Stimulated activated CD8-positive, alpha-beta memory T cell treated with anti-CD3 and anti-CD28 coated beads, Interleukin-4, amount 100 ng/mL, for 24 hours (primary cell): ENCODE data around the gene DPF3.

Source experiments
- DNase-seq: peaks from one replicate; pipeline ENCODE4 v3.0.0-alpha.2; 2020; ENCODE audit warnings: low read depth

The DPF3 gene

DNA sequence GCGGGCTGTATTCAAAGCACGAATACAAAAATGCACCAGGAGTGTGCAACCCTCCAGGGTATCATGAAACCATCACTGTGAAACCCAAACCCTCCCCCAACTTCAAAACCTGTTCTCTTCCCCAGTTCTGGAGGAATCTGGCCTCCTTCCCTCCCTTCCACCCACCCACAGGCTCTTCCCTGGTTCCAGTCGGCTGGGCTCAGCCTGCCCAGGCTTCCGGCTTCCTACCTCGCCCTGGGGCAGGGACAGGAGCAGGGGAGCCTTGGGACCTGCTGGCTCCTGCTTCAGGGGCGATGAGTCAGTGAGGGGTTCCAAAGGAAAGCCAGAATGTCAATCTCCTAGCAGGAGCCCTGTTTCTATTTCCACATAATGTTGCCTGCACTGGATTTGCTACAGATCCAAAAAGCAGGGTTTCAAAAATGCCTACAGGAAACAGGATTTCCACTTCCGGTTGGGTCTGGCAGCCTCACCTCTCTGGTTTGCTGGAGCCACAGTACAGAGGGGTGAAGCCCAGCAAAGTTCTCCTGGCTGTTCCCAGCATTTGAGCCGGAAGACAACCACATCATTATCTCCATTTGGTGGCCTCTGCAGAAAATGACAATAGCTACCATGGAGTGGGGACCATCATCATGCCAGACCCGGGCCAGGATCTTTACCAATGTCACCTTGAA, 278.3 kb downstream of the DPF3 start:
- DNase-seq, result no peak

DNA sequence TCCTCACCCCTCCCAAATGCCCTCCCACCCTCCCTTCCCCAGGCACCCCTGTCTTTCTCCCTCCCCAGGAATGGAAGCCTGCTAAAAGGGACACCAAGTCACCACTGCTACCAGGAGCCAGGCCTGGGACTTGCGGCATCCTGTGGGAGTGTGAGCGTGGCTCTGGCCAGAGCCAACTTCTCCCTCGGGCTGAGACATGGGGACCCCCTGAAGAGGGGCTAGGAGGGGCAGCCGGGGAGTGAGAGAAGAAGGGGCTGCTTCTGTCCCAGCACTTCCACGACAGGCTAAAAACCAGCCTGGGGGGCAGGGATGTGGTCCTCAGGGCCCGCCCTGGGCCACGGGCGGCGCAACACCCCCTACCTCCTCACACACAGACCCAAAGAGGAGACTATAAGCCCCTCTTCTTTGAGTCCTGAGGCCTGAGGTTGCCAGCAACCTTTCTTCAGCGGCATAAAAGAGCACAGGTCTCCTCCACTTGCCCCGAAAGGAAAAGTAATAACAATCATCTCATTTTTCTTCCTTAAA, 278.9 kb downstream of the DPF3 start:
- no peak for DNase-seq

DNA sequence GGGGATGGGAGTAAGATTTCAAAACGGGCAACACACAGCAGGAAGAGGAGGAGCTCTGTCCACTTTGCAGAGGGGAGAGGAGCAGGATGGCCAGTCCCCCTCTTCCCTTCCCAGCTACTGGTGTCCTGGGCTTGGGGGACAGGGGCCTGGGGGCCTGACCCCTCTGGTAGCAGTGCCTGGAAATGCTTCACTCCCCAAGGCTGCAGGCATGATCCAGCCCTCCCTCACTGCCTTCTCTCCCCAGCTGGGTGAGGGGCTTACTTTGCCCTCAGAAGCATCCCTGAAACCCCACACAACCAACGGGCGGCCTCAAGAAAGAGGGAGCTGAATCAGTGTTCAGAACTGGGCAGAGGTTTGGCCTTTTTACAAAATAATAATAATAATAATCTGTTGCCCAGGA, 279.5 kb downstream of the DPF3 start:
- no peak for DNase-seq

DNA sequence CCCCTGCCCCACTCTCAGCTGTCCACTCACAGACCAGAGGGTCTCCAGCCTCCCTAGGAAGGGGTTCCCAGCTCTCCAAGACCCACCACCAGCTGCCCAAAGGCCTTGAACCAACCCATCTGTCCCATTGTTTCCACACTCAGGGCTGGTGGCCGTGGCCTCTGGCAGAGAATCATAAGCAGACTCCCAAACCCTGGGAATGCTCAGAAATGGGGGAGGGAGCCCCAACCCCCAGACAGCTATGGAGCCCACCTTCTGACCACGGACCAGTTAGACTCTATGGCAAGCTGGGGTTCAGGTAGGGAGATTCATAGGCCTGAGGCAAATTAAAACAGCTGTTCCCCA, 280.0 kb downstream of the DPF3 start:
- no peak for DNase-seq

DNA sequence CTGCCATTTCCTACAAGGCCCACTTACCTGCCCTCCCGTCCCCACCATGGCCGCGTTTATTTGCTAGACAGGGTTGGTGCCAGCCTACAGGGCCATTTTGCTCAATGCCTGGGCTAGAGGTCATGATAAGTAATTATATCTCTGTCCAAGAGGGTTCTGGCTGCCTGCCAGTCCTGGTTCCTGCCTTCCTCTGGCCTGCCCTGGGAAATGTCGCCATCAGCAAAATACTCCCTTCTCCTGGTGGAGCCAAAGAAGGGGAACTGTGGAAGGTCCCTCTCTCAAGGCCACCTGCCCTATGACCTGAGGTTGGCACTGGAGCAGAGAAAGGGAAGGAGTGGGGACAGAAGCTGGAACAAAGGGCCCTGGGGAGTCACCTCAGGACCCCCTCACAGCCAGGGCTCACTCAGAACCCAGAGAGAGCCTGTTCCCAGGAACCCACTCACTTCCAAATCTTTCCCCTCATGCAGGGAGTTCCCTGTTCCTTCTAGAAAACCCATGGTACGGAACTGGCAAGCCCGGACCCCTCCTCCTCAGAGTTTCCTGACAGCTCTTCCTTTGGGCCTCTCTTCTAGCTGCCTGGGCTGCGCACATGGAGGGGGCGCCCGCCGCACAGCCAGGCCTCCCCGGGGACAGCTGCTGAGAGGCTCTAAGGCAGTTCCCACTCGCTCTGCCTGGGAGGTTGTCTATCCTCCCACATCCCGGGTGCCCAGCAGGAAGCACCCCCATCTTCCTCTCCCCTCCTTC, 280.5 kb downstream of the DPF3 start:
- no peak for DNase-seq

DNA sequence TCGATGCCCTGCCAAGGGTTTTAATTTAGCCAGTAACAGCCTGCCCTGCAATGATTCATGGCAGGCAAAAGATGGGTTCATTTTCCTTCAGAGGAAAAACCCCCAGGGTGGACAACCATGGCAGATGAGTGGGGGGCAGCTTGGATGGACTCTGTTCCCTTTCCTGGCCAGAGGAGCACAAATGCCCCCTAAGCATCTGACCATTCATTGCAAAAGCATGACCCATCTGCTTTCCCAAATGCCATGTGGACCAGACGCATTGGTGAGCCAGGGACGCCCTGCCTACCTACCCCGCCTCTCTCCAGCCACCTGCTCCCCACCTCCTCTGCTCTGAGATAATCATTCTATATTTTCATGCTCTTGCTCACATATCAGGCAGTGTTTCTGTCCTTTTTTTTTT, 281.9 kb downstream of the DPF3 start:
- no peak for DNase-seq

DNA sequence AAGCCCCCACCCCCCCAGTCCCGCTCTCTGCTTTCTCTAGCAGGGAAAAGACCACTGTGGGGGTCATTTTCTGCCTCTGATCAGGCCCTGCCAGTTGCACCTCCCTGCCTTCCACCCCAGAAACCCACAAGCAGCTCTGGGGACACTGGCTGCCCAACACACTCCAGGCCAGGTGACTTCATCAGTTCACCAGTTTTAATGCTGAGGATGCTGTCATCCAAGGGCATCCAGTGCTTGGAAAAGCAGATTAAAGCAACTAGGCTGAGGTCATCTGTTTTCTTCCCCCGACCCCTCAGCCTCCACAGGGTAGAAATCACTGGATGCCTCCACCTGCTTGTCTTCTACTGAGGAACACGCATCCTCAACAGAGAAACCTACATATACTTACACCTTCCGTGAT, 282.4 kb downstream of the DPF3 start:
- no peak for DNase-seq

DNA sequence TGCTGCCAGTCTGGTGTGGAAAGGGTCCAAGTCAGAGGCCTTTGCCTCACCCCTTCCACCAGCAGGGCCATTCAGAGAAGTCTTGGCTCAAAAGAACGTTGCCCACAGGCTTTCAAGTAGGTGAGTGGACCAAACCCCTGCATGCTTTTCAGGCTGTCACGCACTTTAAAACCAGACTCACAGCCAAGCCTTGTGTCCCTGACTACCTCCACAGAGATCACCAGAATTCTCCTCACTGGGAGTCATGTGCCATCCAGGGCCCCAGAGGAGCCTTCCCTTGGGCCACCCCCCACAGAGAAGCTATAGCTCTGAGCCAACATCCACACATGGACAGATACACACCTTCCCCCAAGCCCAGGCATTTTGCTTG, 283.1 kb downstream of the DPF3 start:
- no peak for DNase-seq

DNA sequence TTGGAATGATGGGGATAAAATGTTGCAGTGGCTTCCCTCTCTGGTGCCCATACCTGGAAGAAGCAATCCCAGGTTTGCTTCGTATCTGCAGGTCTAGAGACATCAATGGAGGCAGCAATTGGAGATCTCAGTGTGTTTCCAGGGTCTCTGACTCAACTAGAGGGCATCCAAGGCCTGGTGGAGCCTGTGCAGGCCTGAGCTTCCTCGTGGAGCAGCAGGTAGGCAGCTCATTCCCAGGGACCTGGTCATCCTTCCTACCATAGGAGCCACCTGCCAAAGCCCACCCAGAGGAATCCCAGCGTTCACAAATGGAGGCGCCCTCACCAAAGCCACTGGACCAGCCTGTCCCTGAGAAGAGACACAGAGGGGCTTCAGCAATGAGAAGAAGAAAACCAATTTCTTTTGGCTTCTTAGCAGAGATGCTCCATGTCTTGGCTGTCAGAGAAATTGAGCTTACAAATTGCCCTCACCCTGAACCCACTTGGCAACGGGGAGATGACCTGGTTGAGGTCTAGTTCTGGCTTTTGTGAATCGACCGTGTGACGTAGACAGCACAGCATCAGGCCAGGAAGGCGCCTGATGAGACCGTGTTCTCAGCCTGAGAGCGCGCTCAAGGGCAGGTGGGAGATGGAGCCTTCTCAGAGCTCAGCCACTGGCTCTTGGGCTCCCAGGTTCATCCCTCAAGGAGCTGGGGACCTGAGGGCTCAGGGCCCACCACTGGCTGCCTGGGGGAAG, 283.6 kb downstream of the DPF3 start:
- DNase-seq, result no peak

DNA sequence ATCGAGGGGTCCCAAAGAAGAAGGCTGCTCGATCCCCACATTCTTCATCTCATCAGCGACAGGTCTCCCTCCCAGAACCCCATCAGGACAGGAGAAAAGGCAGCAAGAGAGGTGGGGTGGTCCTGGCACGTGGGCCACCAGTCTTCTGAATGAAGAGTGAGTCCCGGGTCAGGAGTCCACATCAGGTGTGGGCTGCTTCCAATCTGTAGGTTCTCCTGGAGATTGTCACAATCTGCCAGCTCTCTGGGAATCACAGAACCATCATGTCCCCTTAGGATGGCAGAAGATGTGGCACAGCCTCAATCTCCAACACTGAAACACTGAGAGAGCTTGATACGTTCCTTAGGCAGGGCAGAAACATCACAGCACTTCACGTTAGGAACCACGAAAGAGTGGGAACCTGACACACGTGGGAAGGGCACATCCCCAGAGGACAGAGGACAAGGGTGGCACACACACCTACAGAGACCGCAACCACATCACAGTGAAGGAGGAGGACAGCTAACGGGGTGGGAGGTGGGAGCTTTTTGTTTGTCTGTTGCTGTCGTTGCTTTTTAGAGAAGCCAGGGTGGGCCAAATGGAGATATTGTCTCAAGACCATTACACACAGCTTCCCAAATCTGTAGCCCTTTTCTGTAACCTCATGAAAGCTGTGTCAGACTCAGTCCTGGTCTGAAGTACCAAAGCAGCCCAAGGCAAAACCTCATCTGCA, 284.5 kb downstream of the DPF3 start:
- no peak for DNase-seq

DNA sequence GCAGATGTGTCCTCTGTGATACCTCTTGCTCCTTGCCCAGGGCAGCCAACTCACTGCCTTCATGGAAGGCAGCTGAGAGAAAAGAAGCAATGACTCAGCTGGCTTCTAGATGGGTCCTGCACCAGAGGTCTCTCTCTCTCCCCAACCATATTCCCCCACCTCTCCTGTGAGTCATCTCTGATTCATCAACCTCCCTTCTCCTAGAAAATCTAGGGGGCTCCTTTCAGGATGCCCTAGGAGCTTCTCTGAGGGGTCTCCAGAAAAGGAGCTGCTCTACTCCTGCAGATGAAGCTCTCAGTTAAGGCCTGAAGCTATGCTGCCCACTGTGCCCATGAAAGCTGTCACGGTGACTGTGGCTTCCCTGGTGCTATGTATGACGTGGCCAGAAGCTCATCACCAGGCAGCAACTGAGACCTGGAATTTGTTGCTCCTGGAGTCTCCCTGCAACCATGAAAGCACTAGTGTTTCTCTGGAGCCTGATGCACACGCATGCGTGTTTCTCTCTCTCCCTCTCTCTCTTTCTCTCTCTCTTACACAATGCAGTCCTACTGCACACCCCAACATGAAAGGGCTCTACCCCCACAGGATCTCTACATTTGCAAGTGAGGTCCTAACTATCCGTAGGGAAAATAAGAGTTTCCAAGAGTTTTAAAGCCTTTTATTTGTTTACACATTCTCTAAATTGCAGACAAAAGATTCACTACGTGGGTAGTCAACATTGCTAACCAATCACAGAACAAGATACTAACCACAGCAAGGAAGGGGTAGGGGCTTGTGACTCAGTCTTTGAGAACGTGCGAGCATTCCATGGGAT, 285.3 kb downstream of the DPF3 start:
- DNase-seq, result no peak

DNA sequence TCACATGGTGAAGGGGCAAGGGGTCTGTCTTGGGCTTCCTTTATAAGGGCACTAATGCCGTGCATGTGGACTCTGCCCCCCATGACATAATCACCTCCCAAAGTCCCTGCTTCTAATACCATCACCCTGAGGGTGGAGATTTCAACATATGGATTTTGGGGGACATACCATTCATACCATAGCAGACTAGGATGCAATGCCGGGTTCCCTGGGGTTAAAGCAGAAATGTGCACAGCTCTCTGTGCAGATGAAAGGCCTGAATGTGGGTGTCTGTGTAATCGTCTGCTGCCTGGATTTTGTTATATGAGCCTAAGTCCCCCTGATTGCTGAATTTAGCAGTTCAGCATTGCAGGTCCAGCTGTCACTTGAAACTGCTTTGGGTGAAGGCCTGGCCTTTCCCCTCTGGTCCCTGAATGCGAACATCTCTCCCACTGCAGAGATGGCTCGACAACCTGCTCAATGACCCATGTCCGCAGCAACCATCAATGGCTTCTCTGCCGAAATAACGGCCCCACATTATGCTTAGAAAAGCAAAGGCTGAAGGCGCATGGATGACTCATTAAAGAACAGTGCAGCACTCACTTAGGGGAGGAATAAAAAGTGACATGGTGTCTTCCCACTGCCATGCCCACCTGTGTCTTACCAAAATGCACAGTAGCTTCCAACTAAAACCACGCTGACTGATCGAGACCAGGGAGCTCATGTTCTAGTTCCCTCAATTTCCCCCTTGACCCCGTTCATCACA, 286.3 kb downstream of the DPF3 start:
- no peak for DNase-seq

DNA sequence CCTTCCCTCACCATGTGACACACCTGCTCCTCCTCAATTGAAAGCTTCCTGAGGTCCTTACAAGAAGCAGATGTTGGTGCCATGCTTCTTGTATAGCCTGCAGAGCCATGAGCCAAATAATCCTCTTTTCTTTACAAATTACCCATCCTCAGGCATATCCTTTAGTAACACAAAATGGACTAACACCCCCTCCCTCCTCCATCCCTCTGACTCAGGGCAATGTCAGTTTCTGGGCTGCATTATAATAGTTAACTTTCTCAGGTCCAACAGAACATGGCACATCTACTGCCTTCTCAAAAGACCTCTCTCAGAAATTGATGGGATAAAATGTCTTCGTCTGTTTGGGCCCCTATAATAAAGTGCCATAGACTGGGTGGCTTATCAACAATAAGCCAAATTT, 287.0 kb downstream of the DPF3 start:
- DNase-seq, result no peak

DNA sequence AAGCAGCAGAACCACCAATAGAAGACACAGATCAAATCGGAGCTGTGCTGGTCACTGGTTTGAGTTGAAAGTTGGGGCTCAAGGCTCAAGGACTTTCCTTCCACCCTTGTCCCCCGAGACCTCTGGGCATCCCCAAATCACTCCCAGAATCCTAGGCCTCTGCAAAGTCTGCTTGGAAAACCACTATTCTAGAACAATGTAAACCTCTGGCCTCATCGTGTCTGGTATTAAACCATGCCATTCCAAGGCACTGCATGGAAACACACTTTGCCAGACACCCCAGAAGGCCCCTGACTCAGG, 288.0 kb downstream of the DPF3 start:
- no peak for DNase-seq

DNA sequence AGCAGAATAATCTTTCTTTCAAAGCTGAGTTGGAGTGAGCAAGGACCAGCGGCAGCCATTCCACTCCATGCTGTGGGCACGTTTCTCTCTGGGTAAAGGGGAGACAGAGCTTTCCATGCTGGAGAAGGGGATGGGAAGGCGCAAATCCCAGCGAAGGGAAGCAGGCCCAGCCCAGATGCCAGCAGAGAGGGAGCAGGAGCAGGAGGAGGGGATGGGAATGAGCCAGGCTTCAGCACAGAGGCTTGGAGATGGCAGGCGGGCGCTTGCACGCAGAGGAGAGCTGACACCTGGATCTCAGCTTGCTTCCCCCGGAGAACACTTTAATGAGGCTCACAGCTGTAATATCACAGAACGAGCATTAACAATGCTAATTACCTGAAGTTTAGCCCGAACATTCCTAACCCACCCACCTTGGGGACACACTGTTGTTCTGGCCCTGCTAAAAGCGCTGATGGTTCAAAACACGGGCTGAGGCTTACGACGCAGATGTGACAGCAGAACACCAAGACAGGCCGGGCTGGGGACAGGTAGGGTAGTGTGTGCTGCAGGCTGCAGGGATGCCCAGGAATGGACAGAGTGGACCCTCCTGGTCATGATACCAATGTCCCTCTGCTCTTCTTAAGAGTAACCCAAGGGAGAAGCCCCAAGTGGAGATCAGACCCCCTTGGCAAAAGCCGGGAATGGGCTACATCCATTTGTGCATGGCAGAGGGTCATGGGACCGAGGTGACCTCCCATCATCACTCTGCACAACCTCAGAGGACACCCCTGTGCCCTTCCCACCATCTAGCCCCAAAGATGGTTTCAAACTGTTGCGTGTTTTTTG, 288.6 kb downstream of the DPF3 start:
- DNase-seq, result no peak

DNA sequence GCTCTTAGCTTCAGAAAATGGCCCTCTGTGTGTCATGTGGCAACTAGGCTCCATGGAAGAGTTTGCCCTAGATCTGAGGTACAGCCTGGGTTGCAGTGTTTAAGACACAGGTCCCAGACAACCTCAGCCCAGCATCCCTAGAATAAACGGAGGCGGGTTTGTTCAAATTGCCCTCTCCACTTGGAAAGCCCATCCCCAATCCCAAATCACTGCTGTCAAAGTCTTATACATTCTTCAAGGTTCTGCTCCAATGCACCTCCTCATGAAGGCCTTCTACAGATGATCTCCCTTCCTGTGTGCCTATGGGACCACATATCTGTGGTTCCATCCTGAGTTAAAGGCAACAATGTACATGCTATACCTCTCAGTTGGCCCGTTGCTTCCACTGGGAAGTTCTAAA, 289.8 kb downstream of the DPF3 start:
- no peak for DNase-seq

DNA sequence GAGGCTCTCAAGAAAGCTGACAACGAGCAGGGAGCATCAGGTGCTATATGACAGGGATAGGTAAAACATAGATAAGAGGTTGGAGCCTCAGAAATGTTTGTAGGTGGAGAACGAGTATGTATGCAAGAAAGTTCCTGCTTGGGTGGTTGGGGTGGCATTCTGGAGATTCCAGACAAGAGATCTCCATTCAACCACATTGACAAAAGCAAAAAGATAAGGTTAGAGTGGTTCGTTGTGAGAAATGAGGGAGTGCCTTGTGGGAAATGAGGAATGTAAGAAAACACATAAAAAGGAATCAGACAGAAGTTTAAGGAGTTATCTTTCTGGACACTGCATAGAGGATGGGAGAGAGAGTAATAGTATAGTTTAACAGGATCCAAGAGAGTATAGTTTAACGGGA, 290.3 kb downstream of the DPF3 start:
- DNase-seq, result no peak

DNA sequence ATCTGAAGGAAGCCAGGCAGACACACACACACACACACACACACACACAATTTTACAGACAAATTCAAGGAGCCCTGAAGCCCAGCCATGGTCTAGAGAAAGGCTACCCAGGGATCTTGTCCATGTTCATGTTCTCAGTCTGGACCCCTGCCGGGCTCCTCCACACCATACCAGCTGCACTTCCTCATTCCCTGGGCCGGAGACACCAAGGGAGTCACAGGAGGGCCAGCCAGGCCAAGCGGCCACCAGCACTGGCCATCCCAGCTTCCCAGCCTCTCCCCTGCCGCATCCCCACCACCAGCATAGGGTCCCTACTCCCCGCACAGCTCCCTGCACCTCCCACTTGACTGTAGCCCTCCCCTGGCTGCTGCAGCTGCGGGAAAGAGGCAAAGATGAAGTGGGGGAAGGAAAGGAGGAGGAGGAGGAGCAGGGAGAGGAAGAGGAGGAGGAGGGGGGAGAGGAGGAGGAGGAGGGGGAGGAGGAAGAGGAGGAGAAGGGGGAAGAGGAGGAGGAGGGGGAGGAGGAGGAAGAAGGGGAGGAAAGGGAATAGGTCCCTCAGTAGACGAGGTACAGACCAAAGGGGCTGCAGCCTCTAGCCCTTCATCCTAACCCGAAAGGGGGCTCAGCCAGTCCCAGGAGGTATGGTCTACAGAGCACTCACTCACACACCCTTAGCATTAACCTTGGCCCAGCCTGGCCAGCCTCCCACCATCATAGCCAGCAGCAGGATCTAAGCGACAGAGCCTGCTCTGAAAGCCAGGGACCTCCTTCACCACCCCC, 293.2 kb downstream of the DPF3 start:
- no peak for DNase-seq
